Body of pancreas (tissue), 4 donors: Measurements from ENCODE around the gene MTG1. TPM values are rescaled to one million over a fixed set of nuclear protein-coding genes. Genes with fewer than 3 reads are reported as not detected.

Experiments used
- ATAC-seq: fragments of 150-250 bp; one replicate; pipeline ENCODE4 v1.9.1; 2016
- DNase-seq, 4 donors: peaks; one replicate each; pipeline ENCODE4 v3.0.0-alpha.2; 2019
- H3K27ac ChIP-seq, 4 donors: fragments of 200-600 bp; sonication (generic); 1 replicate in 3 of 4; 2 replicates in 1 of 4; pipeline versions ENCODE4 v1.5.1 to v1.6.1; 2016 to 2019; ENCODE audit warnings: mild to moderate bottlenecking in 1 of 4, mixed read lengths in 1 of 4, moderate library complexity in 1 of 4
- H3K27me3 ChIP-seq, 2 donors: fragments of 200-600 bp; sonication (generic); one replicate each; pipeline ENCODE4 v1.6.0; 2016; ENCODE audit warnings: mild to moderate bottlenecking in 1 of 2
- H3K36me3 ChIP-seq, 2 donors: fragments of 200-600 bp; sonication (generic); replicated peaks in 1 of 2; 2 replicates each; pipeline ENCODE4 v1.5.1; 2016; ENCODE audit warnings: low read depth in 2 of 2; ENCODE audit not compliant: insufficient read depth in 1 of 2
- H3K4me1 ChIP-seq: fragments of 200-600 bp; sonication (generic); one replicate; pipeline ENCODE4 v1.6.0; 2016
- H3K4me3 ChIP-seq, 2 donors: fragments of 200-600 bp; sonication (generic); 1 replicate in 1 of 2; 2 replicates in 1 of 2; pipeline ENCODE4 v1.5.1; 2016 to 2019
- H3K9me3 ChIP-seq, 3 donors: fragments of 200-600 bp; sonication (generic); 1 replicate in 2 of 3; 2 replicates in 1 of 3; pipeline ENCODE4 v1.5.1; 2016
- POLR2A ChIP-seq, 3 donors: fragments of 450-650 bp; IDR thresholded peaks; one replicate each; pipeline ENCODE4 v1.6.1; 2016; ENCODE audit warnings: antibody characterized with exemption in 3 of 3, mild to moderate bottlenecking in 2 of 3
- WGBS, 2 donors: methylation state at CpG; one replicate each; pipeline ENCODE4 v1.1.5; 2017; 5-methylcytosine and 5-hydroxymethylcytosine counted together
- intact Hi-C: fragments of 100-400 bp; cut with DNase I; formaldehyde crosslinking; loops from one replicate; pipeline ENCODE4 v1.15.1; 2023
- total RNA-seq, 2 donors: library from RNA; depleted of rRNA; stranded (reverse); fragments of >200 nt; gene quantifications; one replicate each; pipeline ENCODE4 v1.1.0, GENCODE V29; 2016
- TF ChIP-seq, protein P1 (sequence below), 7 experiments: fragments of 450-650 bp in 4 of 7; fragments of 200-600 bp in 3 of 7; sonication (generic) in 3 of 7; IDR thresholded peaks; one replicate each; pipeline ENCODE4 v1.5.1; 2016 to 2019; ENCODE audit warnings: antibody characterized with exemption in 7 of 7

The MTG1 gene
- total RNA-seq, 2 donors from 2014 or later, result 22.8 to 83.7 TPM

DNA sequence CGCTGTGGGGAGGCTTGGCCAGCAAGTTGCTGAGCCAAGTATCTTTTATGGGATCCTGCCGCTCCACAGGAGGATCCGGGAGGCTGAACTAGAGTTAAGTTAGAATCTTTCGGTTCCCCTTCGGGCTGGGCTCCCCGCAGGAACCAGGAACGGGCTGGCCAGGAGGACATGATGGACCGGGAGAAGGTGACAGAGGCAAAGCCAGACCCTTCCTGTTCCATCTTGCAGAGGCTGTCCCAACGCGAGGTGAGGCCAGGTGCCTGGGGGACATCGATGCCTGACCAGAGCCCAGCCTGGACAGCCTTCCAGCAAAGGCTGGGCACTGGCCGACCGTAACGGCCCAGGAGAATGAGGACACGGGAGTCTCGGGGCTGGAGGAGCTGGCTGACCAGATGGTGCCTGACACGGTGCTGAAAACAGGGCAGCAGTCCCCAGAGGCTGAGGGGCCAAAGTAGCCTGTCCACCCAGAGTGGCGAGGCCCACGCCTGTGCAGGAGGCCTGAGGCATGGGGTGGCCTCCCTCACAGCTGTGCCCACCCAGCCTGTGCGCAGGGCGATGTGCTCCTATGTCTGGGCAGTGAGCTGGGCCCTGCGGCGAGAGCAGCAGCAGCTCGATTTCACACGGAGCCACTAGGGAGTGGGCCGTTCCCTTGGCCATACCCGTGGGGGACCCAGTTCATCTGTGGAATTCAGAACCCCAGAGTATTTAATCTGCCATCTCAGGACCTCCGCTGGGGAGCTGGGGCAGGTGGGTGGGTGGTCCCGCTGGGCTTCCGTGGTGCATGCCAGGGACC is 16.7 kb upstream of the MTG1 start:
- DNase-seq (no peak), ATAC-seq (no peak)
- Histone ChIP-seq H3K27ac (no peak overlapping the region), H3K36me3 (no peaks in the 10 kb centered on the region), H3K9me3 (no peaks in the 10 kb centered on the region), H3K27me3 (no peaks in the 10 kb centered on the region), H3K4me3 (no peak overlapping the region), H3K4me1 (peaks cover 29% of the 10 kb centered on the region)
- intact Hi-C loops, result no loop called here
- WGBS, 2 donors, result 82 to 91% methylated on average over 4 to 29 of the region's 30 CpGs
- TF ChIP-seq, protein P1, sequence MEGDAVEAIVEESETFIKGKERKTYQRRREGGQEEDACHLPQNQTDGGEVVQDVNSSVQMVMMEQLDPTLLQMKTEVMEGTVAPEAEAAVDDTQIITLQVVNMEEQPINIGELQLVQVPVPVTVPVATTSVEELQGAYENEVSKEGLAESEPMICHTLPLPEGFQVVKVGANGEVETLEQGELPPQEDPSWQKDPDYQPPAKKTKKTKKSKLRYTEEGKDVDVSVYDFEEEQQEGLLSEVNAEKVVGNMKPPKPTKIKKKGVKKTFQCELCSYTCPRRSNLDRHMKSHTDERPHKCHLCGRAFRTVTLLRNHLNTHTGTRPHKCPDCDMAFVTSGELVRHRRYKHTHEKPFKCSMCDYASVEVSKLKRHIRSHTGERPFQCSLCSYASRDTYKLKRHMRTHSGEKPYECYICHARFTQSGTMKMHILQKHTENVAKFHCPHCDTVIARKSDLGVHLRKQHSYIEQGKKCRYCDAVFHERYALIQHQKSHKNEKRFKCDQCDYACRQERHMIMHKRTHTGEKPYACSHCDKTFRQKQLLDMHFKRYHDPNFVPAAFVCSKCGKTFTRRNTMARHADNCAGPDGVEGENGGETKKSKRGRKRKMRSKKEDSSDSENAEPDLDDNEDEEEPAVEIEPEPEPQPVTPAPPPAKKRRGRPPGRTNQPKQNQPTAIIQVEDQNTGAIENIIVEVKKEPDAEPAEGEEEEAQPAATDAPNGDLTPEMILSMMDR (IDR thresholded peaks at IDR 0.05), result no peak
- no peak for TF ChIP-seq POLR2A (IDR thresholded peaks at IDR 0.05)

- Histone ChIP-seq H3K4me3 (peak overlapping the region in 1 of 2 donors; percentile 59), H3K27me3 (no peaks in the 10 kb centered on the region), H3K36me3 (no peaks in the 10 kb centered on the region), H3K27ac (peak overlapping the region in 3 of 4 donors; percentile 65 to 82 (median 78)), H3K9me3 (no peaks in the 10 kb centered on the region), H3K4me1 (peaks cover 26% of the 10 kb centered on the region)
- WGBS, 2 donors, result 17 to 80% methylated on average over 1 to 16 of the region's 20 CpGs
- intact Hi-C loops, result no loop called here
- TF ChIP-seq, protein P1 (IDR thresholded peaks at IDR 0.05), result no peak
- no peak for TF ChIP-seq POLR2A (IDR thresholded peaks at IDR 0.05)
- DNase-seq (no peak), ATAC-seq (peak; percentile 1)
Measured at GRCh38 chr10:133377818-133378250, 16.1 kb upstream of the MTG1 start.

DNA sequence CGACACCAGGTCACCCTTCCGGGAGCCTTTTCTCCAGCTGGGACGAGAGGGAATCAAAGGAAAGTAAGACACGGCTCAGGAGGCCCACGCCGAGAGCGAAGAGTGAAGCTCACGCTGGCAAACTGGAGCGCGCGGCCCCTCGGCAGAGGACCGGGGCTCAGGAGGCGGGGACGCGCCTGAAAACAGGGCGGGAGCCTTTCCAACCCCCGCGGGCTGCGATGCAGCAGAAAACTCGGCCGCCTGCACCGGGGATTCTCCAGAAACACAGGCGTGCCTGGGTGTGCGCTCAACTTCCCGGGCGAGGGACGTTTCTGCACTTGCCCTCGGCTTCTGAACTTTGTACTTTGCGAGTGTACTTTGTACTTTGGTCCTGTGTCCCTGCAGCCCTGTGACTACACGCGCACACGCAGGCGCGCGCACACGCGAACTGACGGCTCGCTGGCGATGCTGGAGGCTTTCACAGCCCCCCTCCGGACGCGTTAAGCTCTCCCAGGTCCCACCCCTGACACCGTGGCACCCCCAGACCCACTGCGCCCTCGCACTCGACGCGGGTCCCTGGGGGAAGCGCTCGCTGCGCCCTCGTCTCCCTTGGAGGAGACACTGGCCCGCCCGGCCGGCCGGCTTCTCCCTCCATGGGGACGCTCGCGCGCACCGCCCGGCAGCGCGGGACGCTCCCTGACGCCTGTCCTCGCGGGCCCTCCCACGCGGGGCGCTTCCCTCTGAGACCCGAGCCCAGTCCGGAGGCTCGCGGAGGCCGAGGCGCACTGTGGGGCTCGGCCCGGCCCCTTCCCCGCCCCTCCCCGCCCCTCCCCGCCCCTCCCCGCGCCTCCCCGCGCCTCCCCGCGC is 15.5 kb upstream of the MTG1 start:
- Histone ChIP-seq H3K4me3 (peak overlapping the region; percentile 26 to 59), H3K9me3 (no peaks in the 10 kb centered on the region), H3K4me1 (peaks cover 26% of the 10 kb centered on the region), H3K27ac (peak overlapping the region; percentile 65 to 82 (median 76)), H3K27me3 (no peaks in the 10 kb centered on the region), H3K36me3 (no peaks in the 10 kb centered on the region)
- intact Hi-C loops, result no loop called here
- TF ChIP-seq POLR2A (IDR thresholded peaks at IDR 0.05), result peak in 2 of 3 donors; percentile 30 to 49
- TF ChIP-seq, protein P1 (IDR thresholded peaks at IDR 0.05), result no peak
- WGBS, 2 donors, result 0% methylated on average over 31 to 79 of the region's 90 CpGs
- DNase-seq (peak; percentile 59 to 66 (median 62)), ATAC-seq (peak; percentile 75)

DNA sequence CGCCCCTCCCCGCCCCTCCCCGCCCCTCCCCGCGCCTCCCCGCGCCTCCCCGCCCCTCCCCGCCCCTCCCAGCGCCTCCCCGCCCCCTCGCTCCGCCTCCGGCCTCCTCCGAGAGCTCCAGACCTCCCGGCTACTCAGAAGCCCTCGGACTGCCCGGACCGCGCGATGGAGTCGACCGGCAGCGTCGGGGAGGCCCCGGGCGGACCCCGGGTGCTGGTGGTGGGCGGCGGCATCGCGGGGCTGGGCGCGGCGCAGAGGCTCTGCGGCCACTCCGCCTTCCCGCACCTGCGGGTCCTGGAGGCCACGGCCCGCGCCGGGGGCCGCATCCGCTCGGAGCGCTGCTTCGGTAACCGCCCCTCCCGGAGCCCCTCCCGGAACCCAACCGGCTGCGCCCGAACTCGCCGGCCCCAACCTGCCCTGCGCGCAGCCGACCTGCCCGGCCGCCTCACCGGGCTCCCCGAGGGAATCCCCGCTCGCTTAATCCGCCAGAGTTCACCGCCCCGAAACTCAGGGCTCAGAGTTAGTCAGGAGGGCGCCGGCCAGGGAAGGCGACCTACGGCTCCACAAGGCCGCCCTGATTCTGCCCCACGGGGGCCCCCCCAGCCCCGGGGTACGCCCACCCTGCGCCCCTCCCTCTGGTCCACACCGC is 14.7 kb upstream of the MTG1 start, which contains the start of gene PAOX:
Gene PAOX (plus strand): TSS at position 111 of the 649 bp plus-strand sequence. CDS start 55 bp downstream, at position 166.
- ATAC-seq (peak; percentile 67), DNase-seq (peak; percentile 72 to 81 (median 72))
- peak within 1 kb of the TSS; percentile 60 to 70 for H3K4me3 ChIP-seq
- H3K27me3 ChIP-seq, result no peaks in the 10 kb centered on the region
- H3K4me1 ChIP-seq, result peaks cover 21% of the 10 kb centered on the region
- peak within 1 kb of the TSS; percentile 71 to 82 (median 76) for H3K27ac ChIP-seq
- TF ChIP-seq POLR2A (IDR thresholded peaks at IDR 0.05), result peak in 1 of 3 donors; percentile 34
- TF ChIP-seq, protein P1 (IDR thresholded peaks at IDR 0.05), result no peak
- intact Hi-C loops, result no loop called here
- H3K9me3 ChIP-seq, result no peaks in the 10 kb centered on the region
- WGBS, 2 donors, result 0 to 2% methylated on average over 1 to 40 of the region's 78 CpGs
- H3K36me3 ChIP-seq, result no peaks in the 10 kb centered on the region
